GM13977 (cell line): ENCODE measurements around the gene SLC25A19.

ENCODE experiments used
- DNase-seq: peaks from one replicate; pipeline ENCODE4 v3.0.0; 2012; ENCODE audit warnings: low spot score
- in situ Hi-C: fragments of 300-500 bp; cut with MboI; formaldehyde crosslinking; loops from one replicate; pipeline ENCODE4 v1.12.0; 2022; ENCODE audit warnings: low sequenced_read_pairs, low pct_unique_long_range_greater_than_20kb, mixed read lengths, inconsistent platforms; ENCODE audit not compliant: unreplicated experiment
- TF ChIP-seq, protein P1 (sequence below): IDR thresholded peaks from 2 replicates; pipeline ENCODE4 v1.5.1; 2012; ENCODE audit warnings: mild to moderate bottlenecking, control low read depth; ENCODE audit not compliant: insufficient read depth; ENCODE audit errors: extremely low read depth, missing control alignments

The SLC25A19 gene

DNA sequence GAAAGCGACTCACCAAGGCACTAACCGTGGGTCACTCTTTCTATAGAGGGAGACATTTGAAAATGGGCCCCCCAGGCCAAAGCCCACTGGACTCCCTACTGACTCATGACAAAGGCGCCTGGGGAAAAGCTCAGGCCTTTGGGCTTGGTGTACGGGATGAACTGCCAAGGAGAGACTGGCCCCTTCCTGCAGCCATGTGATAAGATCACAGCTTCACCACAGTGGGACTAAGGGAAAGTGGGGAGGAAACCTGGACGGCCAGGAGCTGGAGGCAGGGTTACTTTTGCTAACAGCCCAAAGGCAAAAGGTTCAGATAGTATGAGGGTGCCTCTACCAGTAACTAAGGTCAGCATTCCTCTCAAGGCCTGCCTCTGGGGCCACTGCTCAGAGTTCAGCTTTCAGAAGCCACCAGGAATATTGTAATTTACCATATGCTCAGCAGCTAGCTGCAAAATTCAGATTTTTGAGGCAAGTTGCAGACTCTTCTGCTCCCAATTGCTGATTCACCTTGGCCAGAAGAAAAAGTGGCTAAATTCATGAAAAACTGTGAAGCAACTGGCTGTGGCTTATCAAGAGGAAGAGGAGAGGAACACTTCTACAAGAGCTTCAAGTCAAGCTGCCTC is 37.1 kb upstream of the SLC25A19 start:
- in situ Hi-C loops = no loop called here
- DNase-seq = no peak
- TF ChIP-seq, protein P1, sequence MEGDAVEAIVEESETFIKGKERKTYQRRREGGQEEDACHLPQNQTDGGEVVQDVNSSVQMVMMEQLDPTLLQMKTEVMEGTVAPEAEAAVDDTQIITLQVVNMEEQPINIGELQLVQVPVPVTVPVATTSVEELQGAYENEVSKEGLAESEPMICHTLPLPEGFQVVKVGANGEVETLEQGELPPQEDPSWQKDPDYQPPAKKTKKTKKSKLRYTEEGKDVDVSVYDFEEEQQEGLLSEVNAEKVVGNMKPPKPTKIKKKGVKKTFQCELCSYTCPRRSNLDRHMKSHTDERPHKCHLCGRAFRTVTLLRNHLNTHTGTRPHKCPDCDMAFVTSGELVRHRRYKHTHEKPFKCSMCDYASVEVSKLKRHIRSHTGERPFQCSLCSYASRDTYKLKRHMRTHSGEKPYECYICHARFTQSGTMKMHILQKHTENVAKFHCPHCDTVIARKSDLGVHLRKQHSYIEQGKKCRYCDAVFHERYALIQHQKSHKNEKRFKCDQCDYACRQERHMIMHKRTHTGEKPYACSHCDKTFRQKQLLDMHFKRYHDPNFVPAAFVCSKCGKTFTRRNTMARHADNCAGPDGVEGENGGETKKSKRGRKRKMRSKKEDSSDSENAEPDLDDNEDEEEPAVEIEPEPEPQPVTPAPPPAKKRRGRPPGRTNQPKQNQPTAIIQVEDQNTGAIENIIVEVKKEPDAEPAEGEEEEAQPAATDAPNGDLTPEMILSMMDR = no peak

DNA sequence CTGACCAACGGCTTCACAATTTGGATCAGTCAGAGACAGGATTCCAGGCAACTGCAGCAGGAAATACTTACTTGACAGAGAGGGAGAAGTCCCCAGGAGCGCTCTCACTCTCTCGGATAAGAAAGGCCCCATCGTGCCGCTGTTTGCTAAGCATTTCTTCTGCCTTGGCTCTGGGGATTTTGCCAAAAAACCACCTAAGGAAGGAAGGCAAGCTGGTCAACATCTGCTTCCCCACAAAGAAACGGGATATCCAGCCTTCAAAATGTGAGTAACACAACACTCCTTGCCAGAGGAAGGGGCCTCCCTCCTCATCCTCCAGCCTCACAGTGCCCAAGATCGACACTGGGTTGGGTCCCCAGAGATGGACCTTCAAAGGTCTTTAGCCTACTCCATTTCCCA is 36.6 kb upstream of the SLC25A19 start:
- TF ChIP-seq, protein P1 = no peak
- in situ Hi-C loops = no loop called here
- DNase-seq = no peak

DNA sequence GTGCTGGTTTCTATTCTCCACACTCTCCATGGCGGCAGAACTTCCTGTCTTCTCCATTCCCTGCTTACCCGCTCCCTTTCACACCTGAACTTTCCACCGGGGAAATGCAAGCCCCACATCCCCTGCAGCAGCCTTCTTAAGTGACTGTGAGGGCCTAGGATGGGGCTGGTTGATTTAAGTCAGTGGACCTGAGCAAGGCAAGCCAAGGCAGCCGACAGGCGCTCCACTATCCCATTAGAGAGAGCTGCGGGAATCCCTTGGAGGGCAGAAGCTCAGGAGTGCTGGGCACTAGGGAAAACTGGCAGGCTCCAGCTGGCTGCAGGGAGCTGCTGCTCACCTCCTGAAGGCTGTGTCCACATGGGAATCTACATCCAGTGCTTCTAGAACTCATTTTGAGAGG is 36.1 kb upstream of the SLC25A19 start:
- in situ Hi-C loops = no loop called here
- TF ChIP-seq, protein P1 = no peak
- DNase-seq = no peak

DNA sequence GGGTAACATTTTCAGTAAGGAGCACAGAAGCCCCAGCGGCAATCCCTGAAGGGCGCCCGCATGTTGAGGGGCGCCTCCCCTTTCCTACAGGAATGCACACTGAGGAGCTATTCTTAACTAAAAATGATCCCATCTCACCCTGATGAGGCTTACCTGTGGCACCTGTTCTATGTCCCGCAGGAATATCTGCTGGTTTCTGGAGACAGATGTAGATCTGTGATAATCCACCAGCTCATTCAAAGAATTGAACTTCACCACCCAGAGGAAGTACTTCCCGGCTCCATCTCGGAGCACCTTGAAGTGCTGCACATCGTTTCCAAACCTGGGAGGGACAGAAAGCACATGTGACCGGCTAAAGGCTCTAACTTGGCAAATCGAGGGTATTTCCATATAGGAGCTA is 32.3 kb upstream of the SLC25A19 start:
- DNase-seq = no peak
- in situ Hi-C loops = no loop called here
- TF ChIP-seq, protein P1 = no peak

DNA sequence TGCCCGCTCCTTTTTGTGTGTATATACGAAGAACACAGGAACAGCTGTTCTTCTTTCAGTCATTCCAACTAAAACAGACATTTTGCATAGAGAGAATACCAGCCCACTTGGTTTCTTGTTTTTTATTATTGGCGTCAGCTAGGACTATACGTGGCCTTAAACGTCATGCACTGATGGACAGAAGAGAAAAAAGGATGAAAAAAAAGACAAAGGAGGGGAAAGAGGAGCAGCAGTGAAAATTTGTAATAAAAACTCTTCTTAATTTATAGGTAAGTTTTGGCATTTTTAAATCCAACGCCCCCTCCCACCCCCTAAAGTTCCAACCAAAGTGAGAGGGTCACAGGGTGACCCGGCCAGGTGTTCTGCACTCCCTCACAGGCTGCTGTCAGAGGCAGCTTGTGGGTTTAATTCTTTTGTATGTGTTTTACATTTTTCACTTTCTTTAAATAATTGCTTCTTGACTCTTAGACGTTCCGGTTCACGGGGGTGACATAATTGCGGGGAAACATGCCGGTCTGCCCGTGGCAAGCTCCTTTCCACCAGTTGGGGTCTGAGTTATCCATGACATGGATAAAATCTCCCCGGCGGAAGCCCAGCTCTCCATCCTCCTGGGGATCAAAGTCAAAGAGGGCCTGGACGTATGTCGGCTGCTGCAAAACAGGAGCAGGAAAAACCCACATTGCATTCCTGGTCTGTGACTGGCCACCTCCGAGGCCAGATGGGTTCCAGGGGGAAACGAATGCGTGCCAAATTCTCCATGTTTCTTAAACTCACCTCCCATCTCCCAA is 30.9 kb upstream of the SLC25A19 start:
- in situ Hi-C loops = no loop called here
- TF ChIP-seq, protein P1 = no peak
- DNase-seq = peak; percentile 74

DNA sequence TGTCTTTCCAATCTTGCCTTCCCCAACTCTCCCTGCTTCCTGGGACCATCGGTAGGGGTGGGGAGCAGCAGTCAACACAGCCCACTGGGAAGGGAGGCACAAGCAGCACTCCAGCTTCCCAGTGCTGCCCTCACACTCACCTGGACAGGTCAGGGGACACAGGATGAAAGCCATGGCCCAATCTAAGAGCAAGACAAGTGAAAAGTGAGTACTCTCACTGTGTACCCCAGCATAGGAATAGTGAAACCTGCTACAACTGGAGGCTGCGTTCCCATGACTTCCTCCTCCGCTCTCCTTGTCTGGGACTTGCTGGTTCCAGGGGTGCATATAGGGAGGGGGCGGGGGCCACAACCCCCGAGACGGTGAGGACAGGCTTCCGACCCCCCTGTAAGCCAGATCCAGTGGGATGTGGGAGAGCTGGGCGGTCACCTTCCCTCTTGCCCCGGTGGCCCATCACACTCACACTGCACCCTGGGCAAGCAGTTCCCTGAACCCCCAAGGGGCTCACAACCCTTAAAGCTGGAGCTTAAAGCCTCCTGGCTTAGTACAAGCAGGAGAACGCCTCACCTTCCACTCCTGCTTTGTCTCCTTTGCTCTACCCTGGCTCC is 29.5 kb upstream of the SLC25A19 start:
- DNase-seq = no peak
- TF ChIP-seq, protein P1 = no peak
- in situ Hi-C loops = no loop called here
